ENCODE measurements around the gene SCNN1B. TPM values are rescaled to one million over a fixed set of nuclear protein-coding genes. Genes with fewer than 3 reads are reported as not detected.
"Not testable (repeated sequence)": the region's sequence is repeated elsewhere in the genome, so short reads cannot be mapped to it uniquely, and the experiment has no call there.

SCNN1B gene
- total RNA-seq (1 to 10 TPM in 4 of 7 donors, under 1 TPM in 2, not detected in 1; 0.13 to 1.8 (median 1.0) TPM), polyA plus RNA-seq (1 to 10 TPM in 1 of 2 donors, under 1 TPM in 1; 0.94 to 2.5 TPM)
- long read RNA-seq, donor 1, partial matches to known transcripts: 1 of 1 reads
- long read RNA-seq, donor 1, other reads (novel, unspliced or antisense): 0 of 1 reads
- long read RNA-seq, donor 2: 0 reads
- long read RNA-seq, donor 3, partial matches to known transcripts: 0 of 1 reads
- long read RNA-seq, donor 3, other reads (novel, unspliced or antisense): 0 of 1 reads

- no peak for TF ChIP-seq EP300 (IDR thresholded peaks at IDR 0.05)
- no peak for TF ChIP-seq CTCF (IDR thresholded peaks at IDR 0.05)
- TF ChIP-seq POLR2A (IDR thresholded peaks at IDR 0.05): no peak
- H3K36me3 ChIP-seq: no peaks in the 10 kb centered on the region
- intact Hi-C loops (cut with DNase I): no loop called here
- no peak within 1 kb of the TSS for H3K27ac ChIP-seq
- WGBS, 3 donors: 1 to 4% (median 2%) methylated on average over 47 to 81 of the region's 81 CpGs
- H3K9me3 ChIP-seq: no peaks in the 10 kb centered on the region
- no peaks in the 10 kb centered on the region for H3K4me1 ChIP-seq (ENCODE audit: insufficient read depth)
- H3K27me3 ChIP-seq: no peaks in the 10 kb centered on the region
- H3K4me3 ChIP-seq: peak within 1 kb of the TSS; percentile 26
- DNase-seq: no peak
Measured at GRCh38 chr16:23302045-23302956, at the start of gene SCNN1B. SCNN1B (plus strand) TSS chr16:23302302; CDS start chr16:23348600, 46,298 bp downstream.

- Histone ChIP-seq H3K9me3 (no peaks in the 10 kb centered on the region), H3K27ac (no peak overlapping the region), H3K36me3 (no peaks in the 10 kb centered on the region), H3K4me1 (ENCODE audit: insufficient read depth) (no peaks in the 10 kb centered on the region), H3K27me3 (no peaks in the 10 kb centered on the region), H3K4me3 (no peak overlapping the region)
- DNase-seq: no peak
- 84 to 87% (median 85%) methylated on average over 5 of the region's 5 CpGs for WGBS, 3 donors
- intact Hi-C loops (cut with DNase I): no loop called here
- TF ChIP-seq EP300 (IDR thresholded peaks at IDR 0.05) (no peak), CTCF (IDR thresholded peaks at IDR 0.05) (no peak), POLR2A (IDR thresholded peaks at IDR 0.05) (no peak)
Measured at GRCh38 chr16:23252310-23252709, 49.8 kb upstream of the SCNN1B start.

- H3K4me3 ChIP-seq; intact Hi-C loops (cut with DNase I); DNase-seq: not testable (repeated sequence)
Measured at GRCh38 chr16:23253650-23254049, 48.5 kb upstream of the SCNN1B start.

GRCh38 chr16:23254338-23254737 is 47.8 kb upstream of the SCNN1B start:
- Histone ChIP-seq H3K9me3 (no peaks in the 10 kb centered on the region), H3K36me3 (no peaks in the 10 kb centered on the region), H3K4me3 (no peak overlapping the region), H3K27me3 (no peaks in the 10 kb centered on the region), H3K27ac (no peak overlapping the region), H3K4me1 (ENCODE audit: insufficient read depth) (no peaks in the 10 kb centered on the region)
- WGBS, 3 donors: 53 to 61% (median 57%) methylated on average over 4 of the region's 4 CpGs
- intact Hi-C loops (cut with DNase I): no loop called here
- no peak for TF ChIP-seq CTCF (IDR thresholded peaks at IDR 0.05)
- TF ChIP-seq POLR2A (IDR thresholded peaks at IDR 0.05): no peak
- no peak for TF ChIP-seq EP300 (IDR thresholded peaks at IDR 0.05)
- DNase-seq: no peak

More at GRCh38 chr16:23253650-23254049, 48.5 kb upstream of the SCNN1B start:
- H3K9me3 ChIP-seq; H3K36me3 ChIP-seq; H3K27ac ChIP-seq; H3K4me1 ChIP-seq (ENCODE audit: insufficient read depth); H3K27me3 ChIP-seq: not testable (repeated sequence)
- WGBS, 3 donors: 57 to 69% (median 60%) methylated on average over 1 of the region's 1 CpG
